SU-DHL-6 (cell line): Measurements from ENCODE around the gene DNAJC28.

Source experiments
- CTCF ChIP-seq: fragments of 200-600 bp; sonication (generic); IDR thresholded peaks from one replicate; pipeline ENCODE4 v1.5.1; 2017; ENCODE audit warnings: antibody characterized with exemption, mild to moderate bottlenecking, low read length, moderate library complexity; ENCODE audit not compliant: insufficient read depth, poor library complexity, severe bottlenecking
- EZH2phosphoT487 ChIP-seq: fragments of 200-600 bp; sonication (generic), shearing (Covaris generic); conservative IDR thresholded peaks from 2 replicates; pipeline ENCODE4 v1.6.1; 2018; ENCODE audit warnings: mild to moderate bottlenecking, antibody characterized with exemption, low read length, moderate library complexity, mixed read lengths

- TF ChIP-seq CTCF = no peak
- TF ChIP-seq EZH2phosphoT487 = no peak
Measured at GRCh38 chr21:33541105-33541711, 49.7 kb upstream of the DNAJC28 start.
